SK-N-MC (cell line): Measurements from ENCODE around the gene HDGF.

Experiments
- EZH2 ChIP-seq: fragments of 200-600 bp; sonication (generic); IDR thresholded peaks from one replicate; pipeline ENCODE4 v1.6.1; 2017; ENCODE audit warnings: antibody characterized with exemption
- FOXP2 ChIP-seq: optimal IDR thresholded peaks from 2 replicates; pipeline ENCODE3; 2011; ENCODE audit warnings: mild to moderate bottlenecking, moderate library complexity; ENCODE audit not compliant: insufficient read depth; ENCODE audit errors: extremely low read length, control extremely low read depth
- POLR2AphosphoS5 ChIP-seq: IDR thresholded peaks from 2 replicates; pipeline ENCODE4 v1.6.1; 2012; ENCODE audit warnings: mild to moderate bottlenecking, low read depth, low read length, borderline replicate concordance

- TF ChIP-seq FOXP2 (peak; percentile 24), POLR2AphosphoS5 (peak; percentile 45; the same call in 1 of the 2 replicates), EZH2 (no peak)
Observed at GRCh38 chr1:156746728-156747631, 4.5 kb downstream of the HDGF start.
